ENCODE results near the gene LUC7L3.

GRCh38 chr17:50775926-50776325 lies 56.5 kb downstream of the LUC7L3 start:
- TF ChIP-seq, protein P1, sequence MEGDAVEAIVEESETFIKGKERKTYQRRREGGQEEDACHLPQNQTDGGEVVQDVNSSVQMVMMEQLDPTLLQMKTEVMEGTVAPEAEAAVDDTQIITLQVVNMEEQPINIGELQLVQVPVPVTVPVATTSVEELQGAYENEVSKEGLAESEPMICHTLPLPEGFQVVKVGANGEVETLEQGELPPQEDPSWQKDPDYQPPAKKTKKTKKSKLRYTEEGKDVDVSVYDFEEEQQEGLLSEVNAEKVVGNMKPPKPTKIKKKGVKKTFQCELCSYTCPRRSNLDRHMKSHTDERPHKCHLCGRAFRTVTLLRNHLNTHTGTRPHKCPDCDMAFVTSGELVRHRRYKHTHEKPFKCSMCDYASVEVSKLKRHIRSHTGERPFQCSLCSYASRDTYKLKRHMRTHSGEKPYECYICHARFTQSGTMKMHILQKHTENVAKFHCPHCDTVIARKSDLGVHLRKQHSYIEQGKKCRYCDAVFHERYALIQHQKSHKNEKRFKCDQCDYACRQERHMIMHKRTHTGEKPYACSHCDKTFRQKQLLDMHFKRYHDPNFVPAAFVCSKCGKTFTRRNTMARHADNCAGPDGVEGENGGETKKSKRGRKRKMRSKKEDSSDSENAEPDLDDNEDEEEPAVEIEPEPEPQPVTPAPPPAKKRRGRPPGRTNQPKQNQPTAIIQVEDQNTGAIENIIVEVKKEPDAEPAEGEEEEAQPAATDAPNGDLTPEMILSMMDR (conservative IDR thresholded peaks at IDR 0.05 in 1 of 2, IDR thresholded peaks at IDR 0.05 in 1 of 2; ENCODE audit: extremely low read depth in 1 of 2, insufficient read depth in 1 of 2, low read depth in 1 of 2, low read length in 2 of 2), result no peak
- TF ChIP-seq EZH2 (IDR thresholded peaks at IDR 0.05; ENCODE audit: borderline replicate concordance, low read length), result no peak
